Upper lobe of left lung (tissue), 4 donors: ENCODE results near the gene VIT.

ENCODE experiments used
- CTCF ChIP-seq, 6 experiments: fragments of 450-650 bp in 4 of 6; fragments of 200-600 bp in 2 of 6; sonication (generic) in 2 of 6; IDR thresholded peaks; one replicate each; pipeline ENCODE4 v1.5.1; 2016 to 2019; ENCODE audit warnings: antibody characterized with exemption in 6 of 6
- EP300 ChIP-seq, 4 donors: sonication (generic); formaldehyde crosslinking; IDR thresholded peaks; one replicate each; pipeline ENCODE4 v1.5.1; 2017; ENCODE audit warnings: antibody characterized with exemption in 4 of 4, control low read depth in 2 of 4
- POLR2A ChIP-seq, 4 donors: fragments of 450-650 bp; IDR thresholded peaks; one replicate each; pipeline ENCODE4 v1.5.1; 2016 to 2017; ENCODE audit warnings: antibody characterized with exemption in 4 of 4, mild to moderate bottlenecking in 2 of 4
- POLR2AphosphoS5 ChIP-seq, 2 donors: sonication (generic); formaldehyde crosslinking; IDR thresholded peaks; one replicate each; pipeline ENCODE4 v1.5.1; 2017; ENCODE audit warnings: antibody characterized with exemption in 2 of 2

DNA sequence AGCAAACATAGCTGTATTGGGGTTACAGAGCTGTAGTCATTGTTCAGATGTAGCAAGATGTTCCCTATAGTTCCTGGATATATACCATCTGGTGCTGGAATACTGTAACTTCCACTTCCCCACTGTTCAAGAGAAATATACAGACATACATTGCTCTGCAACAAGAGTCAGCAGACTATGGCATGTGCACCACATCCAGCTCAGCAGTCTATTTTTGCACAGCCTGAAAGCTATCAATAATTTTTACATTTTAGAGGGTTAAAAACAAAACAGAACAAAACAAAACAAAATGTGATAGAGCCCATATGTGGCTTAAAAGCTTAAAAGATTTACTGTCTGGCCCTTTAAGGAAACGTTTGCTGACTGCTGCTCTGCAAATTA is 31.8 kb upstream of the VIT start:
- TF ChIP-seq POLR2A (IDR thresholded peaks at IDR 0.05) (no peak), POLR2AphosphoS5 (IDR thresholded peaks at IDR 0.05) (no peak), CTCF (IDR thresholded peaks at IDR 0.05) (no peak), EP300 (IDR thresholded peaks at IDR 0.05) (no peak)
